Right lobe of liver (tissue), 4 donors: ENCODE data around the gene AP1M2.

ENCODE experiments used
- CTCF ChIP-seq, 4 donors: fragments of 200-600 bp in 3 of 4; fragments of 450-650 bp in 1 of 4; IDR thresholded peaks; one replicate each; pipeline versions ENCODE4 v1.5.1 to v1.8.0; 2016 to 2022; ENCODE audit warnings: antibody characterized with exemption in 4 of 4, mild to moderate bottlenecking in 2 of 4
- POLR2A ChIP-seq: fragments of 450-650 bp; IDR thresholded peaks from one replicate; pipeline ENCODE4 v1.6.1; 2017; ENCODE audit warnings: antibody characterized with exemption, mild to moderate bottlenecking
- donor health status: DM: no; HTN: no; CAD: no.
- donor health status: DM: no; HTN: no; CAD: no.
- donor health status: DM: no; HTN: yes; CAD: no.

- TF ChIP-seq CTCF (IDR thresholded peaks at IDR 0.05) (no peak), POLR2A (no peak)
These were observed 53.3 kb downstream of the AP1M2 start for GRCh38 chr19:10533646-10534386.
